NCI-H526 treated with DMSO at 0.1 percent for 48 hours (cell line): Measurements from ENCODE around the gene GNAO1.

Source experiments
- DNase-seq: peaks from one replicate; lab custom pipeline; 2025; lab: John Stamatoyannopoulos, UW

GNAO1 gene

GRCh38 chr16:56265746-56266145 is 74.5 kb downstream of the GNAO1 start:
- no peak for DNase-seq

DNA sequence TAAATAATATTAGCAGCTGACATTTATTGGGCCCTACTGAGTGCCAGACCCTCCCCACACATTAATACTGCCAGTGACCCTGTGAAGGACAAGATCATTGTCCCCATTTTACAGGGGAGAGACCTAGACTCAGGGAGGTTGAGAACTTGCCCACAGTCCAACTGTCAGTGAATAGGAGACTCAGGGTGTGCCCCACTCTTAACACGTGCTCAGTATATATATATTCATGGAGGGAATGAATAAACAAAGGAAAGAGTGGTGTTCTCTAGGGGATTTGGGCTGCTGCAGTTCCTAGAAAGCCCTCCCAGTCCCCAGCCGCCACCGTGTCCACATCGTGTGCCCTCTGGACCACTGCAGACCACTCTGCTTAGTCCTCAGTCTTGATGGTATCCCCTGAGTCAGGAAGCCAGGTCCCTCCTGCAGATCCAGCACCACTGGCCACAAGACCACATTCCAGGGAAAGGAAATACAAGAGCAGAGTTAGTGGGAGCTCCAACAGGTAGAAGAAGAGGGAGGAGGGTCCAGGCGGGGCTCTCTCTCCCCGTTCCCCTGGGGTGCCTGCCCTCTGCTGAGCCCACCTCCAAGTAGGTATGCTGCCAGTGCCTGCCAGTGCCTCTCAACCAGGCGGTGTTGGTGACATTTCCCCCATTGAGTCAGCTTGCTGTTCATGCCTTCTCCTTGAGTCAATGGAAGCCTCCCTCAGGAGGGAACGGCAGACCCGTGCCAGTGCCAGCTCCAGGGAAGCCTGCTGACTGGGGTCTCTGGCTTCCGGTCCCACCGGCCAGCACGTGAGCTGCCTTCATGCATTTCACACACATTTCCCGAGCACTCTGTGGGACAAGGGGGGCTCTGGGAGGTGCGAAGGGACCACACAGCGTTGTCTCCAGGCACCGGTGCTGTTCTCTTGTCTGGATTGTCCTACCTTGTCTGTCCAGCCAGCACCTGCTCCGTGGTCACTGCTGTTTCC is 75.6 kb downstream of the GNAO1 start:
- DNase-seq: no peak

GRCh38 chr16:56267888-56268287 is 76.6 kb downstream of the GNAO1 start:
- DNase-seq: no peak

GRCh38 chr16:56268799-56269198 is 77.5 kb downstream of the GNAO1 start:
- DNase-seq: no peak

DNA sequence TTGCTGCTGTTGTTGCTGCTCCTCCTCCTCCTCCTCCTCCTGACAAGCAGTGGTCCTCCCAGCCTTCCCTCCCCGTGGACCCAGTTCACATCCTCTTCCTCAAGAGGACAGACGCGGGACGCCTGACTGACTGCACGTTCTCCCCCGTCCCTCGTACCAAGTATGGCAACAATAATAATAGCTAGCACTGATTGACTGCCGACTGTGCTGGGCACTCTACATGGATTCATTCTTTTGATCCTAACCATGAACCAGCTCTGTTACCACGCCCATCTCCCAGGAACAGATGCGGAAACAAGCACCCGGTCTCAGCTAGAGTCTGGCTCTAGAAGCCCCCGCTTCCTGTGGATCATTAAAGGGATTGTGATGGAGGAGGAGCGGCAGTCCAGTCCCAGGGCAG is 78.0 kb downstream of the GNAO1 start:
- no peak for DNase-seq

DNA sequence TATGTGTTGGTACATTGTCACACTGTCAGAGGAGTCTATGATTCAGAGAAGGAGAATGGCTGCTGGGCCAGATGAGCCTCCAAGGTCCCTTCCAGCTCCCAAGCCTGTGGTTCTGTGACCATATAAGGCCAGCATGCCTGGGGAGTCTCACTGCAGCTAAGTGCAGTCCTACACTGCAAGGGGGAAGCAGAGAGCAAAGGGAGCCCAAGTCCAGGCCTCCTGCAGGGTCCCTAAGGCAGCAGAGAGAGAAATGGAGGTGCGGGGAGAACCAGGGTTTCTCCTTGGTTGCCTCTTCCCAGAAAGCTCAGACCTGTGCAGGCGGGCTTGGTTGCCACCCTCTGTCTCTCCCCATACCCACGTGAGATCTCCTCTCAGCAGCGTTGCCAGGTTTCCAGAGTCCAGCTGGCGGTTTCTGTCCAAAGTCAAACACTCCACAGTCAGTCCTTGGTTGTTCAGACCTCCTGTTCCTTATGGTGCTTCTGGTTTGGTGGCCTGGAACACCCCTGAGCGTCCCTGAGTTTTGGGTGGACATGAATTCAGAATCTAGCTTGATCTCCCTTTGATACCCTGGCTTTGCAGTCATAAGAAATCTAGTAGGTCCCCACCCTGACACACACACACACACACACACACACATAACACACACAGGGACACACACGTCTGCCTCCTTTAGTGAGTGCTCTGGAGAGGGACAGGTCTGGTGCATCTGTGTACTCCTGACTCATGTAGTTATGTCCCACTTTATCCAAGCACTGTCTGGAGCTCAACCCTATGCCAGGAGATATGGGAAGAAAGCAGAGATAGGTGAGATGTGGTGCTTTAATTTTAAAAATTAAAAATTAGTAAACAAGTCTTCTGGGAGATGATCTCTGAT is 78.8 kb downstream of the GNAO1 start:
- DNase-seq: no peak

GRCh38 chr16:56270828-56271227 is 79.5 kb downstream of the GNAO1 start:
- DNase-seq: no peak

DNA sequence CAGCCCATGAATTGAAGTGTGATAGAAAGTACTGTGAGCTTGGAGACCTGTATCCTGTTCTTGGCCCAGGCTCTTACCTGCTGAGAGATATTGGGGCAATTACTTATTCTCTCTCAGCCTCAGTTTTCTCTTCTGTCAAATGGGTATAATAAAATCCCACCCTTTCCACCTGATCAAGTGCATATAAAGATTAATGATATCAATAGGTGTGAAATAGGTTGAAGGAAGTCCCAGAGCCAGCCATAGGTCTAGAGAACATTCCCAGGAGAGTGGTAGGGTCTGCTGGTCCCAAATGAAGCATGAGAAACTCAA is 81.2 kb downstream of the GNAO1 start:
- no peak for DNase-seq

DNA sequence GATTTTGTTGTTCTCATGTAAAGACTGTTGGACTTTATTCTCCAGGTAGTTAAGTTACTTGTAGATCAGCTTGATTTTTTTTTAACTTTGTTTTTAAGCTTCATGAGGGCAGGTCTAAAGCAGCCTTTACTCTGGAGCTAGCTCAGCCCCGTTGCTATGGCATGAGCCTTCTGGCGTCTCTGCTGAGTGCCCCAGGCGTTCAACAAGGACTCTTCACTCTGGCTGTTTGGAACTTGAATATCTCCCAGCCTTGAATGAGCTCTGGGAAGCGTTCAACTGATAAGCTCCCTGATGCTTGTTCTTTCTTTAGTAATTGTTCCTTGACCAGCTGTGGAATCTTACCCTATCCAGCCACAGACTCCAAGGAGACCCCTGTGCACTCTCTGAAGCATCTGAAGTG is 82.3 kb downstream of the GNAO1 start:
- DNase-seq: no peak

- DNase-seq: no peak
These were observed 83.1 kb downstream of the GNAO1 start for GRCh38 chr16:56274369-56274768.

GRCh38 chr16:56275076-56275475 is 83.8 kb downstream of the GNAO1 start:
- no peak for DNase-seq

- DNase-seq: no peak
These were observed 84.5 kb downstream of the GNAO1 start for GRCh38 chr16:56275801-56276200.

GRCh38 chr16:56277075-56277474 is 85.8 kb downstream of the GNAO1 start:
- DNase-seq: no peak

- no peak for DNase-seq
These were observed 87.0 kb downstream of the GNAO1 start for GRCh38 chr16:56278196-56278855.

- no peak for DNase-seq
These were observed 87.8 kb downstream of the GNAO1 start for GRCh38 chr16:56279132-56279531.

GRCh38 chr16:56279914-56280313 is 88.6 kb downstream of the GNAO1 start:
- DNase-seq: no peak

DNA sequence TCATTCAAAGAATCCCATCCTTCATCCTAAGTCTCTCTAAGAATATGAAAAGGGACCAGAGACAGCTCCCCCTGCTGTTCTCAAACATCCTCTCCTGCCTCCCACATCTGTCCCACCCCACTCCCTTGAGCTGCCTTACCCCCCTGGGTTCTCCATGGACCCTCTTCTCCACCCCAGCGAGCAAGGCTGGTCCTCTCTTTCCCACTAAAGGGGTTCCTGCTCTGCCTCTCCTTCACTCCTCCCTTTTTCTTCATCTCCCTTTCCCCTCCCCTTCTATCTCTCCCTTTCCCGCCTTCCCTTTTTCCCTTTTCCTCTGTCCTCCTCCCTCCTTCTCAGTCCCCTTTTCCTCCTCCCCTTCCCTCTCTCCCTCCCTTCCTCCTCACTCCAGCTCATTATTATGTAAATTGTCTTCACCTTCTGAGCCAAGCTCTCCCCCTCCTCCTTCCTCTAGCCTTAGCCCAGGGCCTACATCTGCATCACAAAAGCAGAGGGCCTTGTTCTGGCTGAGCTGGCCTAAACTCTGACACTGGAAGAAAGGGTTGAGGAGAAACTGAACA is 90.0 kb downstream of the GNAO1 start:
- no peak for DNase-seq

- no peak for DNase-seq
These were observed 91.2 kb downstream of the GNAO1 start for GRCh38 chr16:56282451-56282850.

GRCh38 chr16:56284521-56284920 is 93.2 kb downstream of the GNAO1 start:
- DNase-seq: no peak

DNA sequence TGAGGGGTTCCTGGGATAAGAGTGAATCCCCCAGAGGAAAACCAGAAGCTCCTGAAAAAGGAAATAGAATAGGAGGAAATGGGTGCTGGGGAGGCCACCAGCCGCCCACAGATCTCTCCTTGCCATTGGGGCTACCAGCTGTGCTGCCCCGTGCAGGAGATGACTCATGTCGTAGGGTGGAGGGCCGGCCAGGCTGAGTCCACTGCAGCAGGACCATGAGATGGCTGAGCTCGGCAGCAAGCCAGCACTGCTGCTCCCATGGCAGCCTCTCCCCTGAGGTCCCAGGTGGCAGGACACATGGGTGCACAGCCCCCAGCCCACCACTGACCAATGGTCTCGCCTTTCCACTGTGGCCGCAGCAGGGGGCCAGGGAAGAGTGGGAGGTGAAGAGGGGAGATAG is 95.5 kb downstream of the GNAO1 start:
- DNase-seq: no peak

GRCh38 chr16:56288019-56288418 is 96.7 kb downstream of the GNAO1 start:
- DNase-seq: no peak

DNA sequence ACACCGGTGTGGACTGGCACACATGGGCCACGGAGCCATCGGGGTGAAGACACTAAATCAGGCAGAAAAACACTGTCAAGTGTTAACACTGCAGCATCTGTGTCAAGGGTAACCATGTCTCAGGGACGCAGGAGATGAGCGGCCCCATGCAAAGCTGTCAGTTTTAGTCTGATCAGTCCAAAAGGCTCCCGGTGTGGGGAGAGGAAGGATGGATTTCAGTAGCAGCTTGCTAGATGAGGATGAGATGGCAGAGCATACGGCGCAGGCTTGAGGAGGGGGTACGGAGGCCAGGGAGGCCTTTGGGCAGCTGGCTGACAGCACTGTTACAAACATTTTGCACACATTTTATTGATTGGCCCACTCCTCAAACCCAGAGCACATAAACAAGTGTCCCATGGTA is 98.1 kb downstream of the GNAO1 start:
- DNase-seq: no peak
